SU-DHL-6 (cell line): ENCODE results near the gene CNRIP1.
A peak's percentile ranks its signal among the peaks of the same experiment; 100 is the strongest.

ENCODE experiments used
- CTCF ChIP-seq: fragments of 200-600 bp; sonication (generic); IDR thresholded peaks from one replicate; pipeline ENCODE4 v1.5.1; 2017; ENCODE audit warnings: antibody characterized with exemption, mild to moderate bottlenecking, low read length, moderate library complexity; ENCODE audit not compliant: insufficient read depth, poor library complexity, severe bottlenecking
- EZH2phosphoT487 ChIP-seq: fragments of 200-600 bp; sonication (generic), shearing (Covaris generic); conservative IDR thresholded peaks from 2 replicates; pipeline ENCODE4 v1.6.1; 2018; ENCODE audit warnings: mild to moderate bottlenecking, antibody characterized with exemption, low read length, moderate library complexity, mixed read lengths

GRCh38 chr2:68362069-68362468 lies 42.3 kb upstream of the CNRIP1 start:
- TF ChIP-seq CTCF: peak; percentile 57
- no peak for TF ChIP-seq EZH2phosphoT487
